SJCRH30 (cell line): Measurements from ENCODE around the gene TRPM2. TPM values are rescaled to one million over a fixed set of nuclear protein-coding genes. Genes with fewer than 3 reads are reported as not detected.

Experiments
- DNase-seq, 2 experiments: peaks; one replicate each; pipeline ENCODE4 v3.0.0-alpha.2; 2015 to 2020
- H3K27ac ChIP-seq: fragments of 250-450 bp; sonication (Bioruptor Pico); 2 replicates; pipeline ENCODE4 v1.5.1; 2020; ENCODE audit warnings: mild to moderate bottlenecking, moderate library complexity
- H3K27me3 ChIP-seq: fragments of 250-450 bp; sonication (Bioruptor Pico); 2 replicates; pipeline ENCODE4 v1.5.1; 2020; ENCODE audit warnings: mild to moderate bottlenecking, moderate library complexity
- H3K36me3 ChIP-seq: fragments of 250-450 bp; sonication (Bioruptor Pico); 2 replicates; pipeline ENCODE4 v1.5.1; 2020; ENCODE audit warnings: mild to moderate bottlenecking, moderate library complexity
- H3K4me1 ChIP-seq: fragments of 250-450 bp; sonication (Bioruptor Pico); 2 replicates; pipeline ENCODE4 v1.5.1; 2020; ENCODE audit warnings: mild to moderate bottlenecking, moderate library complexity
- H3K4me3 ChIP-seq: fragments of 250-450 bp; sonication (Bioruptor Pico); 2 replicates; pipeline ENCODE4 v1.5.1; 2020; ENCODE audit warnings: mild to moderate bottlenecking, moderate library complexity
- H3K9me3 ChIP-seq: fragments of 250-450 bp; sonication (Bioruptor Pico); replicated peaks from 2 replicates; pipeline ENCODE4 v1.5.1; 2020; ENCODE audit warnings: mild to moderate bottlenecking, moderate library complexity
- total RNA-seq: library from RNA; depleted of rRNA; stranded (reverse); fragments of >200 nt; shearing (Covaris generic); gene quantifications from 2 replicates; pipeline ENCODE4 v1.2.3, GENCODE V29; 2014

TRPM2 gene
- total RNA-seq, 1 experiment from 2014 or later: 0.87 TPM

DNA sequence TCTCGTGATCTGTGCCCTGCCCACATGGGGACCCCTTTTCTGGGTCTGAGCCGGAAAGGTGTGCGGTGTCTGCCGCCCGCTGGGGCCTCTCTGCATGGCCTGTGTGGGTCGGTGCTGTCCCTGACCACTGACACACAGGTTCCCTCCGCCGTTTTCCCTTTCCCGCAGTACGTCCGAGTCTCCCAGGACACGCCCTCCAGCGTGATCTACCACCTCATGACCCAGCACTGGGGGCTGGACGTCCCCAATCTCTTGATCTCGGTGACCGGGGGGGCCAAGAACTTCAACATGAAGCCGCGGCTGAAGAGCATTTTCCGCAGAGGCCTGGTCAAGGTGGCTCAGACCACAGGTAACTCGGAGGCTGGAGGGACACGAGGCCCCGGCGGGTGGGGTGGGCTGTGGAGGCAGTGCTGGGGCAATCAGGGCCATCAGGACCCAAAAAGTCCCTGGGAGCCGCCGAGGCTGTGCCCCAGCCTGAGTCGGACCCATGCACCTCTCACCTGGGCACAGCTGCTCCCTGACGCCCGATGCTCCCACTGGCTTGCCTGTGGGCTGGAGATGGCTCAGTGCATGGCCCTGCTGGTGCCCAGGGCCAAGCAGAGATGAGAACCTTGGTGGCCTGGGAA is 13.3 kb downstream of the TRPM2 start:
- Histone ChIP-seq H3K9me3 (peaks cover 3% of the 10 kb centered on the region; the same call in 1 of the 2 replicates), H3K36me3 (no peaks in the 10 kb centered on the region), H3K27ac (no peak overlapping the region), H3K27me3 (no peaks in the 10 kb centered on the region), H3K4me3 (no peak overlapping the region), H3K4me1 (no peaks in the 10 kb centered on the region)
- no peak for DNase-seq

DNA sequence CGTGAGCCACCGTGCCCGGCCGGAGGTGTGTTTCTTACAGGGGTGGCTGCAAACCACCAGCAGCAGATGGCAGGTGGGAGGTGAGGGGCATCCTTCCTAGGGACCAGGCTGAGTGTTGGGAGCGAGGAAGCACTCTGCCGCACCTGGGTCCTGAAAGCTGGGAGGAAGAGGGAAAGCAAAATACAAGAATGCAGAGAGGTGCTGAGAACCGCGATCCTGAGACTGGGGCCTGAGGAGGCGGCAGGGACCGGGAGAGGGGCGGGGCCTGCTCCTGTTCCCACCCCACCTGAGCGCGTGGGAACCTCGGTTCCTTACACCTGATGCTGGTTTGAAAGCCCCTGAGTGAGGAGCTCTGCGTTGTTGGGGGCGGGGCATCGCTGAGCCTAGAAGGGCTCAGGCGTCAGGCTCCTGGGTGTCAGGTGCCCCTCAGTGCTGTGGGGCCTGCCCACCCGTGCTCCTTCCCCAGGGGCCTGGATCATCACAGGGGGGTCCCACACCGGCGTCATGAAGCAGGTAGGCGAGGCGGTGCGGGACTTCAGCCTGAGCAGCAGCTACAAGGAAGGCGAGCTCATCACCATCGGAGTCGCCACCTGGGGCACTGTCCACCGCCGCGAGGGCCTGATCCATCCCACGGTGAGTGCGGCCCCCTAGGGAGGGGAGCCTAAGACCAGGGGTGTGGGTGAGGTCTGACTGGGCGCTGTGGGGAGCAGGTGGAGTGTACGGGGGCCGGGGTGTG is 15.5 kb downstream of the TRPM2 start:
- H3K4me3 ChIP-seq: no peak overlapping the region
- no peaks in the 10 kb centered on the region for H3K36me3 ChIP-seq
- no peaks in the 10 kb centered on the region for H3K4me1 ChIP-seq
- H3K9me3 ChIP-seq: no peaks in the 10 kb centered on the region
- no peak overlapping the region for H3K27ac ChIP-seq
- H3K27me3 ChIP-seq: no peaks in the 10 kb centered on the region
- DNase-seq: no peak

DNA sequence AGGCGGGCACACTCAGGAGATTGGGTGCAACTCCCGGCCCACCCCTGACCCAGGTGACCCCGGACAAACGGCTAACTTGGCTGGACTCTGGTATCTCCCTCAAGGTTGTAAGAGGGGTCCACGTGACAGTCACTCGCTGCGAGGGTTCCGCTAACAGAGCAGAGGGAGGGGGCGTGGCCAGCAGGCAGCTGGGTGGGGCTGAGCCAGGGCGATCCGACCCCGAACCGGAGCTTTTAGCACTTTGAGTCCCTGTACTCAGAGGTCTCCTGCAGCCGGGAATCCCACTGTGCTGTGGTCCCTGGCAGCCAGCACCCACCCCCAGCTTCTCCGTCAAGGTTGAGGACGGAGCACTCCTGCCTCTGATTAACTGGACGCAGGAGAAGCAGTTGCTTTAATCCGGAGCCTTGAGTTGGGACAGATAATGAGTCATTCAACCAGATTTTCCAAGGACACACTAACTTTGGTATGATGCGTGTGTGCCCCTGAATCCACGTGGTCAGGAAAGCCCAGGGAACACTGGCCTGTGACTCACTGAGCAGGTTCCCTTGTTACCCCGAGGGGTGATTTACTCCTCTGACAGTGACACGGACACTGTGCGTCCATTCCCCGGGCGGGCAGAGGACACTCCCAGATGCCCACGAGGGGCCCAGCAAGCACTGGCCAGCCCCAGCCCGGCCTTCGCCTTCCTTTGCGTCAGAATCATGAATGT is 16.8 kb downstream of the TRPM2 start:
- no peak overlapping the region for H3K4me3 ChIP-seq
- no peaks in the 10 kb centered on the region for H3K36me3 ChIP-seq
- H3K27ac ChIP-seq: no peak overlapping the region
- DNase-seq: no peak
- H3K9me3 ChIP-seq: no peaks in the 10 kb centered on the region
- no peaks in the 10 kb centered on the region for H3K4me1 ChIP-seq
- no peaks in the 10 kb centered on the region for H3K27me3 ChIP-seq

DNA sequence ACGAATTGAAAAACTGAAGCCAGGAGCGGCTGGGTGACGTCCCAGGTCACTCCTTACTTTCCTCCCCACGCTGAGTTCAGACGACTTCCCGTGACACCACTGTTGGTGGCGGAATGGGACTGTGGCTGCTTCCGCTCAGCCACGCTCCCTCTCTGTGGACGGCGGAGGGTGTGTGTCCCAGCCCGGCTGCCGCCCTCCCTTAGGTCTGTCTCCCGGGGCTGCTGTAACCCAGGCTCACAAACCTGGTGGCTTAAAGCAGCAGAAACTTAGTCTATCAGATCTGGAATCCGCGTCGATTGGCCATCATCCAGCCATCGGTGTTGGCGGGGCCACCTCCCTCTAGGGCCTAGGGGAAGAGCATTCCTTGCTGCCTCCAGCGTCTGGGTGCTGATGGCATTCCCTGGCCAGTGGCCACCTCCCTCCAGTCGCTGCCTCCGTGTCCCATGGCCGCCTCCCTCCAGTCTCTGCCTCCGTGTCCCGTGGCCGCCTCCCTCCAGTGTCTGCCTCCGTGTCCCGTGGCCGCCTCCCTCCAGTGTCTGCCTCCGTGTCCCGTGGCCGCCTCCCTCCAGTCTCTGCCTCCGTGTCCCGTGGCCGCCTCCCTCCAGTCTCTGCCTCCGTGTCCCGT is 17.5 kb downstream of the TRPM2 start:
- Histone ChIP-seq H3K9me3 (no peaks in the 10 kb centered on the region), H3K27ac (no peak overlapping the region), H3K4me3 (no peak overlapping the region), H3K36me3 (no peaks in the 10 kb centered on the region), H3K27me3 (no peaks in the 10 kb centered on the region), H3K4me1 (no peaks in the 10 kb centered on the region)
- no peak for DNase-seq

DNA sequence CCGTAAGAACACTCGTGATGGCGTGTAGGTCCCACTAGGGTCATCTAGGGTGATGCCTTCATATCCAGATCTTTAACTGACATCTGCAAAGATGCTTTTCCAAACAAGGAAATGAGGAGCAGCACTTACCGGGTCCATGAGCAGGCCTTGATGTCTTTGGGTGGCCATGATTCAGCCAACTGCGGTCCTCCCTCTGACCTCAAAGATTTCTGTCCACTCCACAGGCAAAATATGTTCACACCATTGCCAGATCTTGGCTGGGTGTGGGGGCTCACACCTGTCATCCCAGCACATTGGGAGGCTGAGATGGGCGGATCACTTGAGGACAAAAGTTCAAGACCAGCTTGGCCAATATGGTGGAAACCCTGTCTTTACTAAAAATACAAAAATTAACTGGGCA is 18.2 kb downstream of the TRPM2 start:
- no peak overlapping the region for H3K4me3 ChIP-seq
- no peaks in the 10 kb centered on the region for H3K27me3 ChIP-seq
- H3K4me1 ChIP-seq: no peaks in the 10 kb centered on the region
- H3K27ac ChIP-seq: no peak overlapping the region
- DNase-seq: no peak
- no peaks in the 10 kb centered on the region for H3K36me3 ChIP-seq
- H3K9me3 ChIP-seq: no peaks in the 10 kb centered on the region

DNA sequence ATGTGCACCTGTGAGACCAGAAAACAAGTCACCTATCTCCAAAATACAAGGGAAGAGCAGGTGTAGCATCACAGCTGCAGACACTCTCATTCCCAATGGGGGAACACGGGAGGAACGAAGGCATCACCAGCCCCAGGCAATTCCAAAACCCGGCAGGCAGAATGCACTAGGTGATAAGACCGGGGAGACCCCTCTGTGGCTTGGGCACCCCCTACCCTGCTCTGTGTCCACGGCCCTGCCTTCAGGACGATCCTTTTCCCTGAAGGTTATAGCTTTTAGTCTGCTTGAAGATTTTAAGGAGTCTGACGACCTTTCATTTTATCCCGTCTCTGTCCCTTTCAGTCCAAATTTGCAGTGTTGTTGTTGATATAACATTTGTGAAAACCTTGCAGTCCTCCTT is 19.2 kb downstream of the TRPM2 start:
- Histone ChIP-seq H3K9me3 (no peaks in the 10 kb centered on the region), H3K27ac (no peak overlapping the region), H3K4me1 (no peaks in the 10 kb centered on the region), H3K27me3 (no peaks in the 10 kb centered on the region), H3K4me3 (no peak overlapping the region), H3K36me3 (no peaks in the 10 kb centered on the region)
- no peak for DNase-seq

DNA sequence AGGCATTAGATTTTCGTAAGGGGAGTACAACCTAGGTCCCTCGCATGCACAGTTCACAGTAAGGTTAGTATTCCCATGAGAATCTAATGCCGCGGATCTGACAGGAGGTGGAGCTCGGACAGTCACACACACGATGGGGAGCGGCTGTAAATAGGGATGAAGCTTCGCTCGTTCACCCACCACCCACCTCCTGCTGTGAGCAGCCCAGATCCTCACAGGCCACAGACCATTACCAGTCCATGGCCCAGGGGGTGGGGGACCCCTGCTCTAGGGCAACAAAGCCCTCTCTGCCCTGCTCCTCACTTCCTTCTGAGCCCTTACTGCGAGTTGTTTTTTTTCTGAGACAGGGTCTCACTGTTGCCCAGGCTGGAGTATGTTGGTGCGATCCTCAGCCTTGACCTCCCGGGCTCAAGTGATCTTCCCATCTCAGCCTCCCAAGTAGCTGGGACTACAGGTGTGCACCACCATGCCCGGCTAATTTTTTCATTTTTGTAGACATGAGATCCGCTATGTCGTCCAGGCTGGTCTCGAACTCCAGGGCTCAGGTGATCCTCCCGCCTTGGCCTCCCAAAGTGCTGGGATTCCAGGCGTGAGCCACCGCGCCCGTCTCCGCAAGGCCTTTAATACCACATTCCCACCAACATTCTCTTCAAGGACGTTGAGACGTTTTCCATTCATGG is 21.3 kb downstream of the TRPM2 start:
- Histone ChIP-seq H3K9me3 (no peaks in the 10 kb centered on the region), H3K4me3 (no peak overlapping the region)
- DNase-seq: no peak

DNA sequence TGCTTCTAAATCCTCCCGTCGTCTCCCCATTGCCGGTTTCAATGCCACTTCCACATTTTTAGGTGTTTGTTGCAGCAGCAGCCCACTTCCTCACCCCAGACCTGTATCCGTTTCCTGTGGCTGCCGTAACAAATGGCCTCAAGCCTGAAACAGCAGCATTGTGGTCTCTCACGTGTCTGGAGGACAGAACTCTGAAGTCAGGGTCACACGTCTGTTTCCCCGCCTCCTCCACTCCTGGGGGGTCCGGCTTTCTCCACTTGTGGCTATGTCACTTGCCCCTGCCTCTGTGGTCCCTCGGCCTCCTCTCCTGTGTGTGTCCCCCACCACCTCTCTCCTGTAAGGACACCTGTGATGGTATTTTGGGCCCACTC is 21.8 kb downstream of the TRPM2 start:
- H3K4me1 ChIP-seq: no peaks in the 10 kb centered on the region
- H3K27me3 ChIP-seq: no peaks in the 10 kb centered on the region
- no peak overlapping the region for H3K4me3 ChIP-seq
- no peak for DNase-seq
- H3K27ac ChIP-seq: no peak overlapping the region
- no peaks in the 10 kb centered on the region for H3K9me3 ChIP-seq
- H3K36me3 ChIP-seq: no peaks in the 10 kb centered on the region

More for the DNA sequence above, 21.3 kb downstream of the TRPM2 start:
- Histone ChIP-seq H3K27me3 (no peaks in the 10 kb centered on the region), H3K4me1 (no peaks in the 10 kb centered on the region), H3K36me3 (no peaks in the 10 kb centered on the region), H3K27ac (no peak overlapping the region)

DNA sequence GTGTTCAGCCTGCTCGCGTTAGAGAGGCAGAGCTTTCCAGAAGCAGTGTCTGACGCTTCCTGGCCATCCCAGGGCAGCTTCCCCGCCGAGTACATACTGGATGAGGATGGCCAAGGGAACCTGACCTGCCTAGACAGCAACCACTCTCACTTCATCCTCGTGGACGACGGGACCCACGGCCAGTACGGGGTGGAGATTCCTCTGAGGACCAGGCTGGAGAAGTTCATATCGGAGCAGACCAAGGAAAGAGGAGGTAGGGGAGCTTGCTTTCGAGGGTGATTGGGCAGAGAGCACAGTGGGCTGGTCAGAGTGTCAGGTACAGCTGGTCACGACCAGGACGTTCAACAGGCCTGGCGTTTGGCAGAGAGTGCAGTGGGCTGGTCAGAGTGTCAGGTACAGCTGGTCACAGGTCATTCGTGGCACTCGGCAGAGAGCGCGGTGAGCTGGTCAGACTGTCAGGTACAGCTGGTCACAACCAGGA is 22.4 kb downstream of the TRPM2 start:
- H3K36me3 ChIP-seq: no peaks in the 10 kb centered on the region
- H3K27me3 ChIP-seq: no peaks in the 10 kb centered on the region
- H3K4me3 ChIP-seq: no peak overlapping the region
- no peak for DNase-seq
- no peaks in the 10 kb centered on the region for H3K9me3 ChIP-seq
- H3K4me1 ChIP-seq: no peaks in the 10 kb centered on the region
- H3K27ac ChIP-seq: no peak overlapping the region

DNA sequence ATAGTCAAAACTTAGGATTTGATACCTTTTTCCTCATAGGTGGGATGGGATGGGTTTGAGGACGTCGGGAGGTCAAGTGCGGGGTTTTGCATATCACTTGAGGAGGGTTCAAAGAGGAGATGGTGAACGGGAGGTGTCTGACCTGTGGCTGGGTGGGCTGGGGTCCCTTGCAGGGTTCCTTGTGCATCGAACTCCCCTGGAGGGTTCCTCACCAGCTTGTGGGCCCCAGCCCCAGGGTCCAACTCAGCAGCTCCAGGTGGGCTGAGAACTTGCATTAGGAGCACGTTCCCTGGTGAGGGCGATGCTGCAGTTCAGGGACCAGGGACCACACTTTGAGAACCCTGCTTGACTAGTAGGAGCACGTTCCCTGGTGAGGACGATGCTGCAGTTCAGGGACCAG is 23.2 kb downstream of the TRPM2 start:
- no peaks in the 10 kb centered on the region for H3K27me3 ChIP-seq
- no peaks in the 10 kb centered on the region for H3K36me3 ChIP-seq
- no peak for DNase-seq
- no peak overlapping the region for H3K4me3 ChIP-seq
- H3K4me1 ChIP-seq: no peaks in the 10 kb centered on the region
- H3K27ac ChIP-seq: no peak overlapping the region
- no peaks in the 10 kb centered on the region for H3K9me3 ChIP-seq

DNA sequence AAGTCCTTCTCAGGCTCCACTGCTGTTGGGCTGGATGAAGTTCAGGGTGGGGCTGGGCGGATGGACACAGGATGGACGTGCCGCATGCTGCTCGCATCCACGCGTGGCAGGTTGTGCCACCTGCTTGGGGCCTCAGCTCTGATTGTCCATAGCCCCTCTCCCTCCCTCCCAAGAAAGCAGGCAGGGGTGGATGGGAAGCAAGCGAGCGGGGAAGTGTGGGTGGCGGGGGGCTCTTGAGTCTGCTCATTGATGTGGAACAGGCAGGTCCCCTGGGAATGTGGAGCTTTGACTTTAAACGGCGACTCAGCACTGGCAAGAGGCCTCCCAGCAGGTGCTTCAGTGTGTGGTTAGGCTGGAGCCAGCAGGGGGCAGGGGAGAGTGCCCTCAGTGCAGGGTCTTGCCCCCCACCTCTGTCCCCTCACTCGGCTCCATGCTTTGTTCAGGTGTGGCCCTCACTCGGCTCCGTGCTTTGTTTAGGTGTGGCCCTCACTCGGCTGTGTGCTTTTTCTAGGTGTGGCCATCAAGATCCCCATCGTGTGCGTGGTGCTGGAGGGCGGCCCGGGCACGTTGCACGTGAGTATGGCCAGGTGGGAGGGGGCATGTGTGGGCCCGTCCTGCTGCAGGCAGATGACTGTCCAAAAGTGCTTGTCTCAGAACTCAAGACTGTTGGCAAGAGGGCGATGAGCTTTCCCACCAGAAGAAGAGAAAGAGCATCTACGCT is 23.9 kb downstream of the TRPM2 start:
- DNase-seq: no peak
- H3K9me3 ChIP-seq: no peaks in the 10 kb centered on the region
- no peak overlapping the region for H3K27ac ChIP-seq
- H3K27me3 ChIP-seq: no peaks in the 10 kb centered on the region
- no peaks in the 10 kb centered on the region for H3K4me1 ChIP-seq
- no peaks in the 10 kb centered on the region for H3K36me3 ChIP-seq
- H3K4me3 ChIP-seq: no peak overlapping the region

DNA sequence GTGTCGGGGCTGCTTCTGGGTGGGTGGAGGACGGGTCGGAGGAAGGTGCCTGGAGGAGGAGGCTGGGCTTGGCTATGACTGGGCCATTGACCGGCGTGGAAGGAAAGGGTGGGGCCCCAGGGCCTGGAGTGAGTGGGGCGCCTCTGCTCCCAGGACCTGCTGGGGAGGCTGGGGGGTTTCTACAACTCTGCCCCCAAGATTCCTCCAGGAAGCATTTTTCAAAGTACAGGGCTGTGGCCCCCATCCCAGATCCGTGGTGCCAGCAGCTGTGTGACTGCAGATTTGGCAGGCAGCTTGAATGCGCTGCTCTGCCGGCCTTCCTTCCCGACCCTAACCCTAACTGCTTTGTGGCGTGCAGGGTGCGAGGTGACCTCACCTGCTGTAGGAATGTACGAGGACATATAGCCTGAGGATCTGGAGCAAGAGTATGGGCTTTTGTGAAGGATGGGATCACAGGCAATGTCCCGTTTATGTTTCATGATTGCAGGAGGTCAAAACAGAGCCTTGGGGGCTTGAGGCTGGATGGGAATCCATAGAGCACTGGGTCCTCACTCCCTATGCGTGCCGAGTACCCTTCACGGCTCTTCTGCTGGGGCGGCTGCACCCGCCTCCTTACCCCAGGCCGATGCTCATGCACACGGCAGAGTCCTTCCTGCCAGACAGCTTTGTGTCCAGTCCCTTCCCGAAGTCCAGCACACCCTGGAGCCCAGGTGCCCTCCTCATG is 24.7 kb downstream of the TRPM2 start:
- H3K36me3 ChIP-seq: no peaks in the 10 kb centered on the region
- H3K27ac ChIP-seq: no peak overlapping the region
- no peaks in the 10 kb centered on the region for H3K9me3 ChIP-seq
- no peaks in the 10 kb centered on the region for H3K27me3 ChIP-seq
- no peak overlapping the region for H3K4me3 ChIP-seq
- DNase-seq: no peak
- no peaks in the 10 kb centered on the region for H3K4me1 ChIP-seq

DNA sequence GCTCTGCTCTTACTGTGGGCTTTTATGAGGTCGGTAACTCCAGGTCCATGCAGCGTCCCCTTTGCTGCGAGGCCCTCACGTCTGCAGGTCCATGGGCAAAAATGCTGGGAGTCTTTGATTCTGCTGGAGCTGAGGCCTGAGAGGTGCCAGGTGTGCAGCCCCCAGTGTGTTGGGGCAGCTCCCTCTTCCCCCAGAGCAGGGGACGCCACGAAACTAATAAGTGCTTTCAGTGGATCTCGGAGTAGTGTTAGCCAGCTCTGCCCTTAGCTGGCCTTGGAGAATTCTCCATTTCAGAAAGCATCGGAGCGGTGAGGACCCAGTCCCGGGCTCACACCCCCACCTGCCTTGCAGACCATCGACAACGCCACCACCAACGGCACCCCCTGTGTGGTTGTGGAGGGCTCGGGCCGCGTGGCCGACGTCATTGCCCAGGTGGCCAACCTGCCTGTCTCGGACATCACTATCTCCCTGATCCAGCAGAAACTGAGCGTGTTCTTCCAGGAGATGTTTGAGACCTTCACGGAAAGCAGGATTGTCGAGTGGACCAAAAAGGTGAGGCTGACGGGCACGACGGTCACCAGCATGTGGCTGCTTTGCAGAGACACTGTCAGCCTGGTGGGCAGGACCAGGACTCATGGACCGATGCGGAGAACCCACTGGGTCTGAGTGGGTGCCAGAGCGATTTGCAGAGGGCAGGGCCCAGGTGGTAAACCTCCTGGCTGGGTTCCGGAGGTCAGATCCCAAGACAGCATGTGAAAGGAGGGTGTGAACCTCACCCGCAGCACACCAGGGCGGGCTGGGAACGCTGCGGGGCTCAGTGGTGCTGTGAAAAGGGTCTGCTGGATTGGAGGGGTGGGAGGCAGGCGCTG is 25.5 kb downstream of the TRPM2 start:
- no peaks in the 10 kb centered on the region for H3K27me3 ChIP-seq

More for the DNA sequence above, 25.5 kb downstream of the TRPM2 start:
- no peak for DNase-seq
- H3K9me3 ChIP-seq: no peaks in the 10 kb centered on the region
- H3K4me3 ChIP-seq: no peak overlapping the region
- no peaks in the 10 kb centered on the region for H3K4me1 ChIP-seq
- no peak overlapping the region for H3K27ac ChIP-seq
- H3K36me3 ChIP-seq: no peaks in the 10 kb centered on the region
